HG02571 (cell line): ENCODE data around the gene PROM2.
"Not testable (repeated sequence)": the region's sequence is repeated elsewhere in the genome, so short reads cannot be mapped to it uniquely, and the experiment has no call there.

ENCODE experiments used
- ATAC-seq: cut with Tn5 transposase; IDR thresholded peaks from one replicate; pipeline ENCODE4 v1.9.1; 2021; ENCODE audit warnings: mild to moderate bottlenecking, moderate library complexity; ENCODE audit not compliant: unreplicated experiment

Gene PROM2

GRCh38 chr2:95274291-95275150, at the start of gene PROM2:
TSS of gene PROM2 (plus strand) at chr2:95274449. CDS start at chr2:95274586, 137 bp downstream.
- no peak for ATAC-seq

- no peak for ATAC-seq
Observed at GRCh38 chr2:95225658-95226057, 48.6 kb upstream of the PROM2 start.

DNA sequence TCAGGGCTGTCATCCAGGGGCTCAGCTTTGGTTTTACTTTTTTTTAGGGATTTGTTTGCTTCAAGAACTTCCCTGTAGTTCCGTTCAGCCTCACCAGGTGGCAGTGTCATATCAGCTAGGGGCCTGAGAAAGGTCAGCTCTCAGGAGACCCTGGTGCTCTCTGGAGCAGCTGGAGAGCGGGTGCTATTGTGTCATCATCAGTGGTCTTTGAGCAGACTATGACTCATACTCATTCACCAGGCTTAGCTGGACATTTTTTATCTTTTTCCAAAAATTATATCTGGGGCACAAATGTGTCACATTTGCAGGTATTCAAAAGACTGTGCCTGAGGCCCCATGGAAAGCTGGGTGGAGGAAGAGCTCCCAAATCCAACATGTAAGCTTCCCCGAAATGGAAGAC, 42.5 kb upstream of the PROM2 start:
- no peak for ATAC-seq

- ATAC-seq: no peak
Observed at GRCh38 chr2:95232232-95232631, 42.0 kb upstream of the PROM2 start.

DNA sequence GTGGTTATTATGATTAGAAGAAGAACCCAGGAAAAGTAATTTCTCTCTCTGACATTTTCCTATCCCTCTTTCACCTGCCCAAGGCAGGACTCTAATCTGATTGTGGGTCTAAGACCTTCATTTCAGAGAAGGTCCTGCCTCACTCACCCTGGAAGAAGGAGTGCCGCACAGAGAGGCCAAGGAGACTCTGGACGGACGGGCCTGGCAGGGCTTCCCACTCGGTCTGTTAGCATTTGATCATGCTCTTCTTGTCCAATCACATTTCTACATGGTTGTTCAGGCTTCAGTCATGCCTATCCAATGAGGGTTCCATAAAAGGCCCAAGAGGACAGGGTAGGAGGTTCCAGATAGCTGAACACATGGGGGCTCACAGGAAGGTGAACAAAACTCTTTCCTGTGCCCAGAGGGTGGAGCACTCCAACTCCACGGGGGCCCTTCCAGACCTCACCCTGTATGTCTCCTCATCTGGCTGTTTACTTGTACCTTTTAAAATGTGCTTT, 39.9 kb upstream of the PROM2 start:
- ATAC-seq: no peak

- no peak for ATAC-seq
Observed at GRCh38 chr2:95234816-95235215, 39.4 kb upstream of the PROM2 start.

DNA sequence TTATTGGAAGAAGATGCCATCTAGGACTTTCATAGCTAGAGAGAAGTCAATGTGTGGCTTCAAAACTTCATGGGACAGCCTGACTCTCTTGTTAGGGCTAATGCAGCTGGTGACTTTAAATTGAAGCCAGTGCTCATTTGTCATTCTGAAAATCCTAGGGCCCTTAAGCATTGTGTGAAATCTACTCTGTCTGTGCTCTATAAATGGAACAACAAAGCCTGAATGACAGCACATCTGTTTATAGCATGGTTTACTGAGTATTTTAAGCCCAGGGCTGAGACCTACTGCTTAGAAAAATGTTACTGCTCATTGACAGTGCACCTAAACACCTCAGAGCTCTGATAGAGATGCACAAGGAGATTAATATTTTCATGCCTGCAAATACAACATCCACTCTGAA, 36.1 kb upstream of the PROM2 start:
- no peak for ATAC-seq

GRCh38 chr2:95240091-95240490, 34.2 kb upstream of the PROM2 start:
- ATAC-seq: no peak

DNA sequence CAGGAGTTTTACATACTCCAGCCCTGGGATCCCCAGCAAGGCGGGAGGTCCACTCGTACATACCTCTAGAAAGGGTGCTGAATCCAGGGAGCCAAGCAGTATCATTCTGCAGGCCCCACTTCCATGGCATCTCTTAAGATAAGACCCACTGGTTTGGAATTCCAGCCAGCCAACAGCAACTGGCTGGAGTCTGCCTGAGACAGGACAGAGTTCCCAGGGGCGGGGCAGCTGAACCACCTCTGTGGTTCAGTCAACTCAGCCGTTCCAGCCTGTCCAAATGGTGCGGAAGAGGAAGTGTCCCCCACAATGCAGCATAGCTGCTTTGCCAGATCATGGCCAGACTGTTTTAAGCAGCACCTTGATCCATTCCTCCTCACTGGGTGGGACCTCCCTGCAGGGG, 33.7 kb upstream of the PROM2 start:
- ATAC-seq: no peak

GRCh38 chr2:95242084-95242483, 32.2 kb upstream of the PROM2 start:
- ATAC-seq: not testable (repeated sequence)

GRCh38 chr2:95258271-95258670, 16.0 kb upstream of the PROM2 start:
- ATAC-seq: no peak

- ATAC-seq: no peak
Observed at GRCh38 chr2:95260028-95261023, 13.9 kb upstream of the PROM2 start.

DNA sequence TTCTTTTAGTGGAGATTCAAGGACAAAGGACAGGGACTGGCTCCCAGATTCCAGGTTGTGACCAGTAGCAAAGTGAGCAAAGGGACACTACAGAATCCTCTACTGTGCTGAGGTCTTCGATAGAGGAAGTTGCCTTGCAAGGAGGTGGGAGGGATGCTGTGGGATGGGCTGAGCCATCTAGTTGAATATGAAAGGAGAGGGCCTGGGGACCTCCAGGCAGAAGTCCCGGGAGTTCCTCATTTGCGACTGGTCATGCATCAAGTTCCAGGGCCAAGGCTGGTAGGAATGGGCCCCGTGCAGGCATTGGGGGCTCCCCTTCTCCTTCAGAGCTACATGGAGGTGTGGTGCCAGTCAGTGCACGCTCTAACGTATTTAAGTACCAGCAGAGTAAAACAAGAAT, 12.6 kb upstream of the PROM2 start:
- no peak for ATAC-seq

- ATAC-seq: no peak
Observed at GRCh38 chr2:95262896-95263542, 11.2 kb upstream of the PROM2 start.

DNA sequence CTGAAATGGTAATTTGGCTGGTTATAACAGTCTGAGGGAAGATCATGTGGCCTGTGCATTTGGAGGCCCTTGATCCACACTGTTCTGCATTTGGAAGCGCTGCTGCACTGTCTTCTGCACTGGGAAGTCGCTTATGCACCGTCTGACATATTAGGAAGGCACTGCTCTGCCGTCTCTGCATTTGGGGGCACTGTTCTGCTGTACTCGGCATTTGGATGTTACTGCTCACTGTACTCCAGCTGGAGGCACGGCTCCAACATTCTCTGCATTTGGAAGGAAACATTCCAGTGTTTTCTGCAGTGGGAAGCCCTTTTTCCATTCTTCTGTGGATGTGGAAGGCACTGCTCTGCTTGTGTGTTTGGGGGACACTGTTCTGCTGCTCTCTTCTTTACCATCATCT, 9.6 kb upstream of the PROM2 start:
- ATAC-seq: no peak

- ATAC-seq: no peak
Observed at GRCh38 chr2:95265182-95265581, 9.1 kb upstream of the PROM2 start.

DNA sequence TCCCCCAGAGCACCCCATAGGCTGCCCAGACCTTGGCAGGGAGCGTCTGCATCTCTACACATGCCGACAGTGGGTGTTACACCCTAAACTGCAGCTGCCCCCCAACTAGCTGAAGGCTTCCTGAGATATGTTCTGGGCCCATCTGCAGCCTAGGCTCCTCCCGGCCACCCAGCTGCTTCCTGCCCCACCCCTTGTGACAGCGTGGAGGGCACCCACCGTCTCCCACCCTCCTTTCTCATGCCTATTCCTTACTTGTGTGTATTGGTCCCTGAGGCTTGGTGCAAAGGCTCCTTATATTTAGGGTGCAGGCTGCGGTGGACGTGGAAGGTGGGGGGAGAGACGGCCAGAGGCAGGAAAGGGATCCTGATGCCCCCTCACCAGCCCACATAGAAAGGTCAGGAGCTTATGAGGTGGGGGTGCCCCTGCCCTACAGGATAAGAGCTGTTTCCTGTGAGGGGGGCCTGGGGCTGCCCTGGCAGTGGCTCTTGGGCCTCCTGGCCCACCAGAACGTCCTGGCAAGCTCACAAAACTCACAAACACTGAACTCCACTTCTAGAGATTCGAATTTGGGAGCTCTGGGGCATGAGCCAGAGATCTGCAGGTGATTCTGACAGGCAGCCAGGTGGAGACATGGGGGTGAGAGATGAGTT, 7.3 kb upstream of the PROM2 start:
- no peak for ATAC-seq

- ATAC-seq: no peak
Observed at GRCh38 chr2:95267458-95268210, 6.6 kb upstream of the PROM2 start.

DNA sequence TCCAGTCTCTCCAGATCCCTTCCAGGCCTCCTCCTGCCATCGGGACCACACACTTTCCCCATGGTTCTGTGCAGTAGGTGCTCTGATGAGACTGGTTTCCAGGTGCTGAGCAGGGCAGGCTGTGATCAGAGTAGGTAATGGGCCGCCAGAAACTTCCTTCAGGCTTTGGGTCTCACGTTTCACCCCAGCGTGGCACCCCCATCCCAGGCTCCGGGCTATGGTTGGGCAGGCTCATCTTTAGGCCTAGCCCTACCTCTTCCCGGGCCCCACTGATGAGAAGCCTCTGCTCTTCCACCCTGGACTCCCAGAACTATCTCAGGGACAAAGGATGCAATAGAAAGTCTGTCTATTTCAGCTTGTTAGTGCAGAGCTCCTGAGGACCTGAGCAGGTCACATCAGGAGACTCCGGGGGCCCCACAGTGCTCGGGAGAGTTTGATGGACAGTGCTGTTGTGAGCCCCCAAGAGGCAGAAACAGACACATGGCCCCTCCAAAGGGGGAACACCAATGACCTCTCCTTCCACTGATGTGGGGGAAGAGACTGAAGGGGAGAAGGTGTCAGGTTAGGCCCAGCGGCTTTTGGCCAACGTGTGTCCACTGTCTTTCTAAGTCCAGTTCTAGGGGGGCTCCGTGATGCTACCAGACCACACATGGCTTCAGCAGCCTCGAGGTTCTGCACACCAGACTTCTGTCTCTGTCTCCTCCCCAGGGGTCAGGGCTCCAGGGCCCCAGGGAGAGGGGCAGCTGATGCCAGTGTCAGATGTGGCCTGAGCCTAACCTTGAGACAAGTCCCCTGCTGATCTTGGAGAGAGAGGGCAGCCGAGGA, 5.8 kb upstream of the PROM2 start:
- ATAC-seq: no peak
